ENCODE measurements around the gene GRID2. TPM values are rescaled to one million over a fixed set of nuclear protein-coding genes. Genes with fewer than 3 reads are reported as not detected.

The GRID2 gene
- total and polyA plus RNA-seq, 2 of the 13 experiments (the other 11 are each of a cell fraction or from before 2014, with no cell fraction given), result not detected

- DNase-seq (ENCODE audit: low spot score) (no peak), FAIRE-seq (no peak), ATAC-seq (no peak)
- in situ Hi-C loops (cut with HindIII; ENCODE audit: extremely low pct_ligation_motif_present, low pct_unique_long_range_greater_than_20kb) (no loop called here), intact Hi-C loops (cut with micrococcal nuclease; ENCODE audit: unreplicated experiment) (no loop called here)
- Histone ChIP-seq H3K4me1 (ENCODE audit: insufficient read depth, low read length) (no peaks in the 10 kb centered on the region), H3K9me3 (ENCODE audit: low read length) (no peaks in the 10 kb centered on the region), H3K27ac (ENCODE audit: extremely low read length, insufficient read depth, low read length) (no peak overlapping the region), H3K4me3 (replicated peaks in 1 of 3; ENCODE audit: insufficient read depth in 1 of 3, low read depth in 2 of 3, low read length in 3 of 3) (no peak overlapping the region), H3K27me3 (ENCODE audit: control insufficient read depth in 1 of 2, insufficient read depth in 2 of 2, low read length in 2 of 2) (no peaks in the 10 kb centered on the region), H3K4me2 (ENCODE audit: low read depth, low read length) (no peak overlapping the region), H3K79me2 (ENCODE audit: insufficient read depth, low read length) (no peaks in the 10 kb centered on the region), H3K9ac (ENCODE audit: insufficient read depth, low read depth, low read length) (no peak overlapping the region), H2AFZ (ENCODE audit: low read length) (no peak overlapping the region), H4K20me1 (ENCODE audit: insufficient read depth, low read length) (no peaks in the 10 kb centered on the region), H3K36me3 (replicated peaks in 1 of 2; ENCODE audit: control insufficient read depth in 1 of 2, insufficient read depth in 2 of 2, low read length in 2 of 2) (no peaks in the 10 kb centered on the region)
- POLR2A ChIA-PET, result no interaction called here
- TF ChIP-seq ZNF382 (CRISPR knock-in tag; IDR thresholded peaks at IDR 0.05; ENCODE audit: borderline replicate concordance), result no peak
- TF ChIP-seq NCOA5 (CRISPR knock-in tag; IDR thresholded peaks at IDR 0.05), result no peak
- TF ChIP-seq ZNF761 (CRISPR knock-in tag; conservative IDR thresholded peaks at IDR 0.05), result no peak
- TF ChIP-seq NR2F2 (IDR thresholded peaks at IDR 0.05; ENCODE audit: borderline replicate concordance, low read depth), result no peak
- no peak for TF ChIP-seq KAT7 (CRISPR knock-in tag; IDR thresholded peaks at IDR 0.05; ENCODE audit: borderline replicate concordance)
- TF ChIP-seq ATF6 (CRISPR knock-in tag; conservative IDR thresholded peaks at IDR 0.05), result no peak
- no peak for TF ChIP-seq HNRNPLL (IDR thresholded peaks at IDR 0.05; ENCODE audit: low read depth, low read length, poor library complexity, severe bottlenecking)
- no peak for TF ChIP-seq ETV5 (CRISPR knock-in tag; IDR thresholded peaks at IDR 0.05; ENCODE audit: borderline replicate concordance)
- CTCF ChIA-PET (ENCODE audit: low intra/inter-chr PET ratio, low total read pairs), result no interaction called here
- no TSS peak for BruUV-seq (replicated peaks)
Observed at GRCh38 chr4:92362028-92362427, 58.3 kb downstream of the GRID2 start.

GRCh38 chr4:92368653-92369052 lies 64.9 kb downstream of the GRID2 start:
- H3K4me1 ChIP-seq (ENCODE audit: insufficient read depth, low read length), result no peaks in the 10 kb centered on the region
- H3K9ac ChIP-seq (ENCODE audit: insufficient read depth, low read depth, low read length), result no peak overlapping the region
- BruUV-seq (replicated peaks), result no TSS peak
- FAIRE-seq, result no peak
- CTCF ChIA-PET (ENCODE audit: low intra/inter-chr PET ratio, low total read pairs), result no interaction called here
- H3K36me3 ChIP-seq (replicated peaks in 1 of 2; ENCODE audit: control insufficient read depth in 1 of 2, insufficient read depth in 2 of 2, low read length in 2 of 2), result no peaks in the 10 kb centered on the region
- no peak for DNase-seq (ENCODE audit: low spot score)
- POLR2A ChIA-PET, result no interaction called here
- H3K79me2 ChIP-seq (ENCODE audit: insufficient read depth, low read length), result no peaks in the 10 kb centered on the region
- intact Hi-C loops (cut with micrococcal nuclease; ENCODE audit: unreplicated experiment), result no loop called here
- in situ Hi-C loops (cut with HindIII; ENCODE audit: extremely low pct_ligation_motif_present, low pct_unique_long_range_greater_than_20kb), result no loop called here
- 3% methylated on average over 4 of the region's 4 CpGs for WGBS (ENCODE audit: low lambda C conversion rate)
- ATAC-seq, result no peak
- H3K9me3 ChIP-seq (ENCODE audit: low read length), result no peaks in the 10 kb centered on the region
- H3K4me2 ChIP-seq (ENCODE audit: low read depth, low read length), result no peak overlapping the region
- no peak overlapping the region for H3K4me3 ChIP-seq (replicated peaks in 1 of 3; ENCODE audit: insufficient read depth in 1 of 3, low read depth in 2 of 3, low read length in 3 of 3)
- no peak overlapping the region for H2AFZ ChIP-seq (ENCODE audit: low read length)
- no peaks in the 10 kb centered on the region for H3K27me3 ChIP-seq (ENCODE audit: control insufficient read depth in 1 of 2, insufficient read depth in 2 of 2, low read length in 2 of 2)
- H4K20me1 ChIP-seq (ENCODE audit: insufficient read depth, low read length), result no peaks in the 10 kb centered on the region
- no peak overlapping the region for H3K27ac ChIP-seq (ENCODE audit: extremely low read length, insufficient read depth, low read length)
- TF ChIP-seq JUND (CRISPR knock-in tag; IDR thresholded peaks at IDR 0.05), result no peak
- TF ChIP-seq ZNF609 (CRISPR knock-in tag; IDR thresholded peaks at IDR 0.05; ENCODE audit: borderline replicate concordance), result no peak
- TF ChIP-seq STAG1 (CRISPR knock-in tag; IDR thresholded peaks at IDR 0.05), result no peak
- no peak for TF ChIP-seq E2F2 (CRISPR knock-in tag; IDR thresholded peaks at IDR 0.05; ENCODE audit: borderline replicate concordance)

All from HepG2 (cell line).